Body of pancreas (tissue), 4 donors: ENCODE results near the gene DLGAP1. TPM values are rescaled to one million over a fixed set of nuclear protein-coding genes. Genes with fewer than 3 reads are reported as not detected.
A peak's percentile ranks its signal among the peaks of the same experiment; 100 is the strongest.

Source experiments
- ATAC-seq: fragments of 150-250 bp; one replicate; pipeline ENCODE4 v1.9.1; 2016
- DNase-seq, 4 donors: peaks; one replicate each; pipeline ENCODE4 v3.0.0-alpha.2; 2019
- H3K27ac ChIP-seq, 4 donors: fragments of 200-600 bp; sonication (generic); 1 replicate in 3 of 4; 2 replicates in 1 of 4; pipeline versions ENCODE4 v1.5.1 to v1.6.1; 2016 to 2019; ENCODE audit warnings: mild to moderate bottlenecking in 1 of 4, mixed read lengths in 1 of 4, moderate library complexity in 1 of 4
- H3K27me3 ChIP-seq, 2 donors: fragments of 200-600 bp; sonication (generic); one replicate each; pipeline ENCODE4 v1.6.0; 2016; ENCODE audit warnings: mild to moderate bottlenecking in 1 of 2
- H3K36me3 ChIP-seq, 2 donors: fragments of 200-600 bp; sonication (generic); replicated peaks in 1 of 2; 2 replicates each; pipeline ENCODE4 v1.5.1; 2016; ENCODE audit warnings: low read depth in 2 of 2; ENCODE audit not compliant: insufficient read depth in 1 of 2
- H3K4me1 ChIP-seq: fragments of 200-600 bp; sonication (generic); one replicate; pipeline ENCODE4 v1.6.0; 2016
- H3K4me3 ChIP-seq, 2 donors: fragments of 200-600 bp; sonication (generic); 1 replicate in 1 of 2; 2 replicates in 1 of 2; pipeline ENCODE4 v1.5.1; 2016 to 2019
- H3K9me3 ChIP-seq, 3 donors: fragments of 200-600 bp; sonication (generic); 1 replicate in 2 of 3; 2 replicates in 1 of 3; pipeline ENCODE4 v1.5.1; 2016
- CTCF ChIP-seq, 7 experiments: fragments of 450-650 bp in 4 of 7; fragments of 200-600 bp in 3 of 7; sonication (generic) in 3 of 7; IDR thresholded peaks; one replicate each; pipeline ENCODE4 v1.5.1; 2016 to 2019; ENCODE audit warnings: antibody characterized with exemption in 7 of 7
- POLR2A ChIP-seq, 3 donors: fragments of 450-650 bp; IDR thresholded peaks; one replicate each; pipeline ENCODE4 v1.6.1; 2016; ENCODE audit warnings: antibody characterized with exemption in 3 of 3, mild to moderate bottlenecking in 2 of 3
- WGBS, 2 donors: methylation state at CpG; one replicate each; pipeline ENCODE4 v1.1.5; 2017; 5-methylcytosine and 5-hydroxymethylcytosine counted together
- intact Hi-C: fragments of 100-400 bp; cut with DNase I; formaldehyde crosslinking; loops from one replicate; pipeline ENCODE4 v1.15.1; 2023
- total RNA-seq, 2 donors: library from RNA; depleted of rRNA; stranded (reverse); fragments of >200 nt; gene quantifications; one replicate each; pipeline ENCODE4 v1.1.0, GENCODE V29; 2016

DLGAP1 gene
- total RNA-seq, 2 donors from 2014 or later = 0.52 to 7.9 TPM

GRCh38 chr18:4125627-4126230 is 329.4 kb downstream of the DLGAP1 start:
- DNase-seq (no peak), ATAC-seq (no peak)
- H3K27me3 ChIP-seq = no peaks in the 10 kb centered on the region
- 23 to 30% methylated on average over 6 of the region's 6 CpGs for WGBS, 2 donors
- H3K36me3 ChIP-seq = no peaks in the 10 kb centered on the region
- H3K9me3 ChIP-seq = no peaks in the 10 kb centered on the region
- no peak overlapping the region for H3K27ac ChIP-seq
- no peak for TF ChIP-seq POLR2A (IDR thresholded peaks at IDR 0.05)
- TF ChIP-seq CTCF (IDR thresholded peaks at IDR 0.05) = no peak
- intact Hi-C loops = no loop called here
- H3K4me3 ChIP-seq = no peak overlapping the region
- H3K4me1 ChIP-seq = no peaks in the 10 kb centered on the region

DNA sequence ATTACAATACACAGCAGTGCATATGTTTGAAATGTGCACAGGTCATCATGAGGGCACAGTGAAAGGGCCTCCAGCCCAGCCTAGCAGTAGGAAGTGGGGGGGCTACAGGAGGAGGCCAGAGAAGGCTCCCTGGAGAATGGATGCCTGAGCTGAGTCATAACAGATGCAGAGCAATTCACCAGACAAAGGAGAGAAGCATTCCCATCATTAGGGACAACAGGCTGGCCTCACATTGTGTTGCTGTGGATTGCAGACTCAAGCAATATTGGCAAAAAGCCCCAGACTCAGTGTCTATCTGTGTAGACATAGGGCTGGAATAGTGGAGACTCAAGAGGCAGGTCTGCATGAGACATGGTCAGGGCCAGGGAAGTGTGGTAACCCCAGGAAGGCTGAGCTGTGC is 329.9 kb downstream of the DLGAP1 start:
- no peak for ATAC-seq
- peak in 1 of 4 donors; percentile 11 for DNase-seq
- Histone ChIP-seq H3K9me3 (no peaks in the 10 kb centered on the region), H3K4me1 (no peaks in the 10 kb centered on the region), H3K27ac (no peak overlapping the region), H3K4me3 (no peak overlapping the region), H3K27me3 (no peaks in the 10 kb centered on the region), H3K36me3 (no peaks in the 10 kb centered on the region)
- intact Hi-C loops = no loop called here
- TF ChIP-seq CTCF (IDR thresholded peaks at IDR 0.05) (no peak), POLR2A (IDR thresholded peaks at IDR 0.05) (no peak)

GRCh38 chr18:4119813-4120212 is 335.3 kb downstream of the DLGAP1 start:
- intact Hi-C loops = no loop called here
- 69 to 72% methylated on average over 1 of the region's 1 CpG for WGBS, 2 donors
- ATAC-seq (no peak), DNase-seq (no peak)
- no peaks in the 10 kb centered on the region for H3K4me1 ChIP-seq
- no peak overlapping the region for H3K4me3 ChIP-seq
- TF ChIP-seq POLR2A (IDR thresholded peaks at IDR 0.05) (no peak), CTCF (IDR thresholded peaks at IDR 0.05) (no peak)
- H3K27me3 ChIP-seq = no peaks in the 10 kb centered on the region
- no peak overlapping the region for H3K27ac ChIP-seq
- no peaks in the 10 kb centered on the region for H3K36me3 ChIP-seq
- H3K9me3 ChIP-seq = no peaks in the 10 kb centered on the region

DNA sequence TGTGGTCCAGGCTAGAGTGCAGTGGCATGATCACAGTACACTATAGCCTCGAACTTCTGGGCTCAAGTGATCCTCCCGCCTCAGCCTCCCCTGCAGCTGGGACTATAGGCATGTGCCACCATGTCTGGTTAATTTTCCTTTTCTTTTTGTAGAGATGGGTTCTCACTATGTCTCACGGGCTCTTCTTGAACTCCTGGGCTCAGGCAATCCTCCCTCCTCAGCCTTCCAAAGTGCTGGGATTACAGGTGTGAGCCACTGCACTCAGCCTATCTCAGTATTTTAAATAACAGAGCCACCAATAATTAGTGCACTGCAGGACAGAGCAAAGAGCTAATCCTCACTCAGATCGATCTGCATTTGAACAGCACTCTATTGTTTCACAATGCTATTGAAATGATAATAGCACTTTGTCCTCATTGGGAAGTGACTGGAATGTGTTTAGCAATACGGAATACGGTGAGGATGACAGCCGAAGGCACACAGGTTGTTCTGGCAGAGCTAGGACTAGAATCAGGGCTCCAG is 335.9 kb downstream of the DLGAP1 start:
- H3K4me1 ChIP-seq = no peaks in the 10 kb centered on the region
- H3K27ac ChIP-seq = no peak overlapping the region
- no peaks in the 10 kb centered on the region for H3K36me3 ChIP-seq
- H3K4me3 ChIP-seq = no peak overlapping the region
- 43 to 49% methylated on average over 7 of the region's 7 CpGs for WGBS, 2 donors
- H3K27me3 ChIP-seq = no peaks in the 10 kb centered on the region
- DNase-seq (no peak), ATAC-seq (no peak)
- intact Hi-C loops = no loop called here
- no peak for TF ChIP-seq CTCF (IDR thresholded peaks at IDR 0.05)
- no peak for TF ChIP-seq POLR2A (IDR thresholded peaks at IDR 0.05)
- no peaks in the 10 kb centered on the region for H3K9me3 ChIP-seq

DNA sequence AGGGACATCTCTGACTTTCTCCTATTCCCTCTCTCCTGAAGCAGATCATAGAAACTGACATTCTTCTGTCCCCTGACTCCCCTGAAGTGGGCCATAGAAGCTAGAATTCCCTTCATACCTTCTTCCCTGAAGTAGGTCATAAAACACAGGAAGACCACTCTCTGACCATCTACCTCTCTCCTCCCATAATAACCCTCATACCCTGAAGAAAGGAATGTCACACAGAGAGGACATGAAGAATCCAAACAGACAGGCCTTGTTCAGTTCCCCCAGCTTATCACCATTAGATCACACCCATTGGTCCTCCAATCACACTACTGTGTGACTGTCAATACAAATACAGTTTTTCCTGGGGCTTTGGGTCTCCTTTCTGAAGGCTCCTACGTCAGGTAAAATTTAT is 347.1 kb downstream of the DLGAP1 start:
- DNase-seq = no peak
- H3K27ac ChIP-seq = no peak overlapping the region
- H3K36me3 ChIP-seq = no peaks in the 10 kb centered on the region
- no peak for TF ChIP-seq POLR2A (IDR thresholded peaks at IDR 0.05)
- TF ChIP-seq CTCF (IDR thresholded peaks at IDR 0.05) = no peak
- no peak for ATAC-seq
- no peaks in the 10 kb centered on the region for H3K9me3 ChIP-seq
- H3K4me3 ChIP-seq = no peak overlapping the region
- no peaks in the 10 kb centered on the region for H3K4me1 ChIP-seq
- 0 to 37% methylated on average over 1 of the region's 1 CpG for WGBS, 2 donors
- H3K27me3 ChIP-seq = no peaks in the 10 kb centered on the region
- intact Hi-C loops = loop anchor here (10.0 kb wide), 1 partner anchor 947 kb away; no protein-coding TSS in a partner anchor
